ENCODE results near the gene MRAS. TPM values are rescaled to one million over a fixed set of nuclear protein-coding genes. Genes with fewer than 3 reads are reported as not detected.

The MRAS gene
- total and polyA plus RNA-seq, 3 donors (not counting 1 experiment from before 2014, with no cell fraction given) = 14.3 to 55.3 (median 16.4) TPM

Other genes with a start within 250 kb of the MRAS start
- gene DZIP1L, start 233.0 kb upstream of the MRAS start, total RNA-seq = 10 to 100 TPM; 13.7 to 16.0 TPM
- gene DZIP1L, start 233.0 kb upstream of the MRAS start, polyA plus RNA-seq = 3.4 TPM
- gene A4GNT, start 216.2 kb upstream of the MRAS start, total RNA-seq = not detected
- gene A4GNT, start 216.2 kb upstream of the MRAS start, polyA plus RNA-seq = not detected
- gene DBR1, start 173.7 kb upstream of the MRAS start, total RNA-seq = 10 to 100 TPM; 12.5 to 16.7 TPM
- gene DBR1, start 173.7 kb upstream of the MRAS start, polyA plus RNA-seq = 11.2 TPM
- gene ARMC8, start 161.3 kb upstream of the MRAS start, total RNA-seq = 10 to 100 TPM; 37.3 to 67.5 TPM
- 40.9 TPM for gene ARMC8, start 161.3 kb upstream of the MRAS start, polyA plus RNA-seq
- under 1 TPM in 1 of 2 donors, not detected in 1; 0.50 TPM for gene NME9, start 18.7 kb upstream of the MRAS start, total RNA-seq
- not detected for gene NME9, start 18.7 kb upstream of the MRAS start, polyA plus RNA-seq
- 1 to 10 TPM; 1.5 to 2.8 TPM for gene ESYT3, start 86.0 kb downstream of the MRAS start, total RNA-seq
- 0.41 TPM for gene ESYT3, start 86.0 kb downstream of the MRAS start, polyA plus RNA-seq
- 10 to 100 TPM; 18.7 to 19.5 TPM for gene CEP70, start 245.7 kb downstream of the MRAS start, total RNA-seq
- 5.3 TPM for gene CEP70, start 245.7 kb downstream of the MRAS start, polyA plus RNA-seq

Data from mammary epithelial cell (primary cell).